ENCODE data around the gene SYTL3.

The SYTL3 gene

DNA sequence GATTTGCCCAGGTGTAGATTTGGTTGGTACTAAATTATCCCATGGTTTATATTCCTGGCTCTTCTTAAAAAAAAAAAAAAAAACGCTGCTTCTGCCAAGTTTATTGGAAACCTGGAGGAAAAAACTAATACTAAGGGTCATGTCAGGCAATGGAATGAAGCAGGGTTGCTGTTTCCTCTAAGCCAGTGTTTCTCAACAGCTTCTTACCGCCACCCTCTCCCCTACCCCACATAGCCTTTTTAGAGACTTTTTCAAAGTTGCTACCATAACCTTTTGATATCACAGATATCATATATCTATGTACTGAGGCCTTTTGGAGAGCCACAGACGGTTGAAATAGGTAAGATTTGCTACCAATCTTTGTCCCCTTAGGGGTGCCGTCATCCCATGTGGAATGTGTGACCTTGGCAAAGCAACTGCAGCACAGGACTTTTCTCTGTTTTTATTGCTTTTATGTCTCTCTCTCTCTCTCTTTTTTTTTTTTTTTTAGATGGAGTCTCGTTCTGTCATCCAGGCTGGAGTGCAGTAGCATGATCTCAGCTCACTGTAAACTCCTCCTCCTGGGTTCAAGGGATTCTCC lies 35.0 kb downstream of the SYTL3 start:
- no peaks in the 10 kb centered on the region for H3K36me3 ChIP-seq (ENCODE audit: insufficient read depth, low read length)
- no peaks in the 10 kb centered on the region for H3K79me2 ChIP-seq (ENCODE audit: insufficient read depth, low read length)
- H3K4me1 ChIP-seq (ENCODE audit: insufficient read depth, low read length, severe bottlenecking), result peaks cover 7% of the 10 kb centered on the region
- H3K9me2 ChIP-seq (ENCODE audit: low read depth, low read length), result no peaks in the 10 kb centered on the region
- no peak overlapping the region for H3K4me3 ChIP-seq (ENCODE audit: low read depth, low read length, poor library complexity, severe bottlenecking)
- no peak for TF ChIP-seq EZH2 (IDR thresholded peaks at IDR 0.05; ENCODE audit: borderline replicate concordance, low read length)
- TF ChIP-seq, protein P1, sequence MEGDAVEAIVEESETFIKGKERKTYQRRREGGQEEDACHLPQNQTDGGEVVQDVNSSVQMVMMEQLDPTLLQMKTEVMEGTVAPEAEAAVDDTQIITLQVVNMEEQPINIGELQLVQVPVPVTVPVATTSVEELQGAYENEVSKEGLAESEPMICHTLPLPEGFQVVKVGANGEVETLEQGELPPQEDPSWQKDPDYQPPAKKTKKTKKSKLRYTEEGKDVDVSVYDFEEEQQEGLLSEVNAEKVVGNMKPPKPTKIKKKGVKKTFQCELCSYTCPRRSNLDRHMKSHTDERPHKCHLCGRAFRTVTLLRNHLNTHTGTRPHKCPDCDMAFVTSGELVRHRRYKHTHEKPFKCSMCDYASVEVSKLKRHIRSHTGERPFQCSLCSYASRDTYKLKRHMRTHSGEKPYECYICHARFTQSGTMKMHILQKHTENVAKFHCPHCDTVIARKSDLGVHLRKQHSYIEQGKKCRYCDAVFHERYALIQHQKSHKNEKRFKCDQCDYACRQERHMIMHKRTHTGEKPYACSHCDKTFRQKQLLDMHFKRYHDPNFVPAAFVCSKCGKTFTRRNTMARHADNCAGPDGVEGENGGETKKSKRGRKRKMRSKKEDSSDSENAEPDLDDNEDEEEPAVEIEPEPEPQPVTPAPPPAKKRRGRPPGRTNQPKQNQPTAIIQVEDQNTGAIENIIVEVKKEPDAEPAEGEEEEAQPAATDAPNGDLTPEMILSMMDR (IDR thresholded peaks at IDR 0.05; ENCODE audit: low read length), result no peak
- H3K9me3 ChIP-seq (ENCODE audit: low read length), result no peaks in the 10 kb centered on the region
- no peak overlapping the region for H3K4me2 ChIP-seq (ENCODE audit: low read length)
- no peaks in the 10 kb centered on the region for H4K20me1 ChIP-seq (ENCODE audit: insufficient read depth, low read length)
- H3K9ac ChIP-seq (ENCODE audit: low read length), result no peak overlapping the region
- H3K27me3 ChIP-seq (ENCODE audit: insufficient read depth, low read length), result no peaks in the 10 kb centered on the region; the same call in 1 of the 2 replicates
- no peak overlapping the region for H2AFZ ChIP-seq (ENCODE audit: low read length)
- H3F3A ChIP-seq (ENCODE audit: insufficient read depth, low read length), result no peaks in the 10 kb centered on the region
- H3K27ac ChIP-seq (ENCODE audit: low read depth, low read length, poor library complexity, severe bottlenecking), result no peak overlapping the region

DNA sequence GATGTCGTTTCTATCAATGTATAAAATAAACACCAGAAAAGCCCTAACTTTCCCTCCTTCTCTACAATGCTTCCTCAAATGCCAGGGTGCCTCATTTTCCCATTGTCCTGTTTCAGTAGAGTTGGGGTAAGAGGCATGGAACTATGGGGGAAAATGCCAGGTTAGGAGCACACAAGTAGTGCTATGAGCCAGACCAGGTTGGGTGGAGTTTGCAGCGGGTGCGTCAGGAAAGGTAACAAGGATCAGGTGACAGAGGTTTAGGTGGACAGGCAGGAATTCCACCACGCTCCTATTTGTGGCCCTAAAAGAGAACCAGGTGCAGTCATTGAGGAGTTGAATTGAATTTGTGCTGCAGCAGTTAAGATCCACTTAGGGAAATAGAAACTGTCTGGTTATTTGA lies 36.5 kb downstream of the SYTL3 start:
- Histone ChIP-seq H3K9me2 (ENCODE audit: low read depth, low read length) (no peaks in the 10 kb centered on the region), H3F3A (ENCODE audit: insufficient read depth, low read length) (no peaks in the 10 kb centered on the region), H3K27ac (ENCODE audit: low read depth, low read length, poor library complexity, severe bottlenecking) (no peak overlapping the region), H3K36me3 (ENCODE audit: insufficient read depth, low read length) (no peaks in the 10 kb centered on the region), H3K9ac (ENCODE audit: low read length) (no peak overlapping the region), H3K4me2 (ENCODE audit: low read length) (no peak overlapping the region), H4K20me1 (ENCODE audit: insufficient read depth, low read length) (no peaks in the 10 kb centered on the region), H3K79me2 (ENCODE audit: insufficient read depth, low read length) (no peaks in the 10 kb centered on the region), H3K27me3 (ENCODE audit: insufficient read depth, low read length) (no peaks in the 10 kb centered on the region; the same call in 1 of the 2 replicates), H3K4me1 (ENCODE audit: insufficient read depth, low read length, severe bottlenecking) (peaks cover 7% of the 10 kb centered on the region), H3K4me3 (ENCODE audit: low read depth, low read length, poor library complexity, severe bottlenecking) (no peak overlapping the region), H2AFZ (ENCODE audit: low read length) (no peak overlapping the region), H3K9me3 (ENCODE audit: low read length) (no peaks in the 10 kb centered on the region)
- TF ChIP-seq, protein P1 (IDR thresholded peaks at IDR 0.05; ENCODE audit: low read length), result no peak
- no peak for TF ChIP-seq EZH2 (IDR thresholded peaks at IDR 0.05; ENCODE audit: borderline replicate concordance, low read length)

DNA sequence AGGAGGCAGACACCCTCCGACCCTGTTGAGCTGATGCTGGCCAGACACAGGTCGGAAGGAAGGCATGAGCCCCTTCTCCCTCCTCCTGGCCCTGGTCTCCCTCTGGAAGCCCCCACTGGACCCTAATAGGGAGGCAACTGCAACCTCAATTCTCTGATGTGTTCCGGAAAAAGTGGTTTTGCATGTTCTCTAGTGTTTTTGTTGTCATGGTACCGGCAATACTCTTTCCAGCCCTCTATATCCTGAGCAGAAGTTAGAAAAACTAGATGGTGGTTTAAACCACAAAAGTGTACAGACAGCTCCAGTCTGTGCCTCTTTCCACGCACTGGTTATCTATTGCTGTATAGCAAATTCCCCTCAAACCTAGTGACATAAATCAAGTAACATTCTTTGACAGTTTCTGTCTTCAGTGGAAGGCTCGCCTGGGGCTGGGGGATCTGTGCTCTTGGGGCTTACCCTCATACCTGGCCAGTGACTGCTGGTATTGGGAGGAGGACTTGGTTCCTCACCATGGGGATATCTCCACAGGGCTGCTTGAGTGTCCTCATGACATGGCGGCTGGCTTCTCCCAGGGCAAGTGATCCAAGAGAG lies 37.0 kb downstream of the SYTL3 start:
- no peaks in the 10 kb centered on the region for H3K9me2 ChIP-seq (ENCODE audit: low read depth, low read length)
- no peak overlapping the region for H3K4me2 ChIP-seq (ENCODE audit: low read length)
- H3K9ac ChIP-seq (ENCODE audit: low read length), result no peak overlapping the region
- no peaks in the 10 kb centered on the region for H3F3A ChIP-seq (ENCODE audit: insufficient read depth, low read length)
- H3K36me3 ChIP-seq (ENCODE audit: insufficient read depth, low read length), result no peaks in the 10 kb centered on the region
- H3K27me3 ChIP-seq (ENCODE audit: insufficient read depth, low read length), result no peaks in the 10 kb centered on the region; the same call in 1 of the 2 replicates
- H4K20me1 ChIP-seq (ENCODE audit: insufficient read depth, low read length), result no peaks in the 10 kb centered on the region
- H3K4me3 ChIP-seq (ENCODE audit: low read depth, low read length, poor library complexity, severe bottlenecking), result no peak overlapping the region
- H3K4me1 ChIP-seq (ENCODE audit: insufficient read depth, low read length, severe bottlenecking), result peaks cover 12% of the 10 kb centered on the region
- TF ChIP-seq, protein P1 (IDR thresholded peaks at IDR 0.05; ENCODE audit: low read length), result no peak
- TF ChIP-seq EZH2 (IDR thresholded peaks at IDR 0.05; ENCODE audit: borderline replicate concordance, low read length), result no peak
- no peak overlapping the region for H2AFZ ChIP-seq (ENCODE audit: low read length)
- H3K9me3 ChIP-seq (ENCODE audit: low read length), result no peaks in the 10 kb centered on the region
- no peak overlapping the region for H3K27ac ChIP-seq (ENCODE audit: low read depth, low read length, poor library complexity, severe bottlenecking)
- H3K79me2 ChIP-seq (ENCODE audit: insufficient read depth, low read length), result no peaks in the 10 kb centered on the region
